GM10847 (cell line): Measurements from ENCODE around the gene PRDX3.
A peak's percentile ranks its signal among the peaks of the same experiment; 100 is the strongest.

Experiments used
- POLR2A ChIP-seq: IDR thresholded peaks from 2 replicates; pipeline ENCODE4 v1.6.1; 2011; ENCODE audit not compliant: insufficient read length; ENCODE audit errors: extremely low read depth

The PRDX3 gene

DNA sequence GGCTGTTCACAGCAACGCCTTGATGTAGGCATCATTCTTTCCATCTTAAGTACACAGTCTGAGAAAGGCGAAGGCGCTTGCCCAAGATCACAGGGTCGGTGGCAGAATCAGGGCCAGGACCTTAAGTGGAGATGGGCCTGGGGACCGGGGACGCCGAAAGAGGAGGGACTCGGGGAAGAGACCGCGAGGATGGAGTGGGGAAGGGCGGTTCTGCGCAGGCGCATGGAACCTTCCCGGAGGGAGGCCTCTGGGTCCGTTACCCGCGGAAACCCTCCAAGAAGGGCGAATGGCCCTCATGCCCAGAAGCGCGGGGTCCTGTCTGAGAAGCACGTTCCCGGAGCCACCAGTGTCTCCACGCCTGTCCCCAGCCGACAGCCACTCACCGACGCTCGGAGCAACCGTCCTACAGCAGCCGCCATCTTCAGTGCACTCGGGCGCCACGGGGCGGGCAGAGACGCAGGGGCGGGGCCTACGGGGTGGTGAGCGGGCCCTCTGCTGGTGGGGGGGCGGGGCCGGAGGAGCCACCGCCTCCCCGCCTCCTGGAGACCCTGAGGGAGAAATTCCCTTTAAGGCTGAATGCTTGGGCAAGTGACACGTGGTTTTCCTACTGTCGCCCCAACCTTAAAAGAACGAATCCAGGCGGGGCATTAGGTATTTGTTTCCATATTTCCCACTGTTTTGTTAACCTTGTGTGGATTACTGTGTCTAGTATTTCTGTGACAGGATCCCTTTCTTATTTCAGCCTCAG, at the start of gene PRDX3:
PRDX3 (minus strand) TSS at position 441 of the 748 bp plus-strand sequence; CDS start at position 419, 22 bp downstream.
- TF ChIP-seq POLR2A = peak; percentile 96

GRCh38 chr10:119227825-119228224, 49.2 kb upstream of the PRDX3 start:
- TF ChIP-seq POLR2A = no peak

DNA sequence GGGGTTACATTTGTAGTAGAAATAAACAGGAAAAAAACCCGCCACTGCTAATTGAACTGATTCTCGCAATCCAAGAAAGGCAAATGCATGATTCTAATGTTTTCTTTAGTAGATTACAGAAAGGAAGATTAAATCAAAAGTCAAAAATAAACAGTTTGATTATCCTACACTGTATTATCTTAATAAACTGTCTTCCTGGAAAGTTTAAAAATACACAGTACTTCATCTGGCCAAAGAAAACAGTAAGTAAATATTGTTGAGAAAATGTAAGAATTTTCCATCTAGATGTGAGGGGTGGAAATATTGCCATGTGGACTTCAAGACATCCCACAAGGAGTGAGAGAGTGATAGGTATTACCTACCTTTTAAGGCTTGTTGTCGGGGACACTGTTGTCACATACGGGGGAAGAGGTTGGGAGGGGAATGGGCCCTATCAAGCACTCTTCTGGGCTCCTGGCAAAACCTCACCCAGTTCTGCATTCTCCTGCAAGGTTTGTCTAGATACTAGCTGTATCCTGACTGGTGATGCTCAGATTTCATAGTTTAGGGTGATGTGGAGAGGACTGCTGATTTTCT, 46.6 kb upstream of the PRDX3 start:
- TF ChIP-seq POLR2A = no peak

GRCh38 chr10:119222966-119223386, 44.4 kb upstream of the PRDX3 start:
- no peak for TF ChIP-seq POLR2A

GRCh38 chr10:119222537-119222936, 43.9 kb upstream of the PRDX3 start:
- no peak for TF ChIP-seq POLR2A

GRCh38 chr10:119221666-119222065, 43.1 kb upstream of the PRDX3 start:
- TF ChIP-seq POLR2A = no peak

- TF ChIP-seq POLR2A = no peak
These were observed 42.6 kb upstream of the PRDX3 start for GRCh38 chr10:119221201-119221600.

DNA sequence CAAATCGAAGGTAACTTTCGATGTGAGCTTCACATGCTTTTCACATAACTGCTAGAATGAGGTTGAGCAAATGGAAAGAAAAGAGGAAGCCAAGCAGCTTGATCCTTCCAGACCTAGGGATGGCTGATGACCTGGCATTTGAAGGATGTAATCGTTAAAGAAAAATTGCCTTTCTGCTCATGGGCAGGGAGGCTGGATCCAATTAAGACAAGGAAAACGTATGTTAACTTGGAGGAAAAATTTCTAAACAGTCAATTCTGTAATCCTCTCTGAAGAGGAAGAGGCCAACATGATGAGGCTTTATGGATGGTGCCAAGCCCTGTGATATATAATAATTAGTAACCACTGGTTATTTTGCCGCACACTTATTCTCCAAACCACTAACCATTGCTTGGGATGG, 41.3 kb upstream of the PRDX3 start:
- TF ChIP-seq POLR2A = no peak

GRCh38 chr10:119217991-119218490, 39.4 kb upstream of the PRDX3 start:
- TF ChIP-seq POLR2A = no peak

DNA sequence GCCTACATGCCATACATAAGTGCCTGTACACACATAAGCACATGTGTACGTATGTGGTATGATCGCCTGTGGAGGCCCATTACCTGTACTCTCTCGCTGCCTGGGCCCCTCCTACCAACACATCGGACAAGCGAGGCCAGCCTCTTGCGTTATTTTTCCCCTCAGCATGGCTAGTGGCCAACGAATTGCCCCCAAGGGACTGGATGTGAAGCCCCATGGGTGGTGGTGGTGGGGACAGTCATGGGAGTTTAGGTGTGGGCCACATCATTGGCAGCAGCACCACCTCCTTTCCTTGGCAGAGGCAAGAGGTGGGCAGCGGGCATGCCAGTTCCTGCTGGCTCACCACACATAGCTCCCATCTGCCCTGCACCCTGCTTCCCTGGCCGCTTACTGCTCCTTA, 38.8 kb upstream of the PRDX3 start:
- no peak for TF ChIP-seq POLR2A

DNA sequence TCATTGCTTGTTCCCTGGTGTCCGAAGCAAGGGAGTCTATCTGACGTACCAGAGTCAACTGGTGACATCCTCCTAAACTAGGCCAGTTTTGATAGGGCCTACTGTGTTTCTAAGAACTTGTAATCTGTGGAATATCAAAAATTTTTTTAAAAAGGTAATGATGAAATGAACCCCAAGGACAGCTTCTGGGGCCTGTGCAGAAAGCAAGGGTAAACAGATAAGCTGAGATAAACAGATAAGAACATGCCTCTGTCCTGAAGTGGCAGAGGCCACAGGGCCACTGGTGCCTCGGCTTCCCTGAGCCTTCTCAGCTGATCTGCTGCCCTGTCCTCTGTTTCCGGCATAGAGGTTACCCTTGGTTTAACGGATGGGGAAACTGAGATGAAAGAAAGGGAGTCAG, 37.5 kb upstream of the PRDX3 start:
- no peak for TF ChIP-seq POLR2A

GRCh38 chr10:119215371-119215770, 36.8 kb upstream of the PRDX3 start:
- no peak for TF ChIP-seq POLR2A

DNA sequence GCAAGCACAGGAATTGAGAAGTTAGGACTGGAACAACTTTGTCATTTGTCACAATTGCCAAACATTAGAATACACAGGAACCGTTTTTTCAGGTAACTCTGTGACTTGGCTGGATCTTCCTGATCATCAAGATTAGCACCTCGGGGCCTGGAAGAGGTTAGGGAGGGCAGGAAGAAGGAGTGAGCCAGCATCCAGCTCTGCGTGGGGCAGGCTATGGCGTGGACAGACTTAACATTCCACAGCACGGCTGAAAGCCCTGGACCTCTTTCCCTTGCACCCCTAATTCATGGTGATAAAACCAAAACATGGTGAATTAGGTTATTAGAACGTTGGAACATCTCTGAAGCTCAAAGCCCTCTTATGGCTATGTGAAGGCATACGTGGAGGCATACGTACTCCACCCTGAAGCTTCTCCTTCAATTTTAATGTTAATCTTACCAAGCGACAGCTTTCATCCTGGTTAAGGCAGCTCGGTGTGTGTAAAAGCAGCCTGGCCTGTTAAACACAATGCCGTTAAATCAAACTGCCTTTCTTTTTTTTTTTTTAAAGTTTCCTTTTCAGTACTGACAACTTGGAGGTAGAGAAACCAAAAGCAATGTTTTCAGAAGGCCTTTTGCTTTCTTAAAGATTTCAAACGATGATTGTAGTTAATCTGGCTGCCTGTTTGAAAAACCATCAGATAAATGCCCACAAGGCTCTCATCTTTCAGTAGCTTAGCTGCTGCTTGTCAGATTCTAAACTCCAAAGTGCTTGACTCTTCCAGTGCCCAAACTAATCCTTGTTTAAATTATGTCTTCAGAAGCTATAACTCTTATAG, 33.2 kb upstream of the PRDX3 start:
- no peak for TF ChIP-seq POLR2A

- no peak for TF ChIP-seq POLR2A
These were observed 32.6 kb upstream of the PRDX3 start for GRCh38 chr10:119211176-119211575.

DNA sequence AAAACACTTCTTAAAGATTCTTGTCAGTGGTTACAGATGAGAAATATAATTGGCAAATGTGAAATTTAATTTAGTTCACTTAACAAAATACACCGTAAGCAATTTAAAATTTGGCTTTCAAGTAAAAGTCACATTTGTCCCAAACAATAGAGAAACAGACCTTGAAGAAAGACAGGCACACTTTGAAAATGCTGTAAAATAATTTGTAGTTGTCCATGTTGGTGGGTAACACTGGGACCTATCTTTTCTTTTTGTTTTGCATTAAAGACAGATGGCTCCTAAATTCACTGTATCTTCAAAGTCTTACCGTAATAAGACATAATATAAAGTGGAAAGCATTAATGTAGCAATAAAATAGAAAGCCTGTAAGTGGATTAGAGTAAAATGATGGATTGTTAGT, 32.0 kb upstream of the PRDX3 start:
- no peak for TF ChIP-seq POLR2A
